HCT116 (cell line): ENCODE results near the gene GABRE. TPM values are rescaled to one million over a fixed set of nuclear protein-coding genes. Genes with fewer than 3 reads are reported as not detected.

ENCODE experiments used
- ATAC-seq: fragments of 200-7000 bp; cut with Tn5 transposase; 2 replicates; pipeline ENCODE4 v1.9.1; 2020; ENCODE audit warnings: mild to moderate bottlenecking, moderate library complexity
- BruUV-seq: library from RNA; stranded (reverse); fragments of 400-500 nt; replicated peaks from 2 replicates; lab custom pipeline; 2021; lab: Mats Ljungman, UMichigan
- CTCF ChIA-PET: fragments of 300-600 bp; sonication (Branson Sonifier 250); formaldehyde crosslinking; loops from one replicate; lab custom pipeline; 2021; ENCODE audit warnings: antibody characterized with exemption; lab: Charles Lee
- POLR2A ChIA-PET: fragments of 300-600, 350-600 bp; sonication (Branson Sonifier 250); formaldehyde crosslinking; loops from one replicate; lab custom pipeline; 2021; ENCODE audit warnings: antibody characterized with exemption; lab: Charles Lee
- RAD21 ChIA-PET, 2 experiments: fragments of 300-600 bp; sonication (Branson Sonifier 250); formaldehyde crosslinking; loops; one replicate each; lab custom pipeline; 2023; ENCODE audit warnings: low total read pairs in 2 of 2; ENCODE audit not compliant: uncharacterized antibody in 2 of 2, unreplicated experiment in 2 of 2, low non-redundant PET in 1 of 2; lab: Charles Lee
- DNase-seq: peaks from one replicate; pipeline ENCODE4 v3.0.0-alpha.2; 2010; ENCODE audit warnings: low read depth, low spot score
- H2AFZ ChIP-seq: fragments of 200-600 bp; shearing (Covaris generic), sonication (generic); 2 replicates; pipeline ENCODE4 v1.6.1; 2017; ENCODE audit warnings: low read depth, mixed run types, mixed read lengths, antibody characterized with exemption, low read length; ENCODE audit not compliant: poor library complexity, severe bottlenecking
- H3K27ac ChIP-seq: 2 replicates; pipeline ENCODE4 v1.5.1; 2012; ENCODE audit warnings: low read depth, low read length
- H3K27me3 ChIP-seq: fragments of 200-600 bp; sonication (generic); 2 replicates; pipeline ENCODE4 v1.6.1; 2016; ENCODE audit warnings: mixed run types, low read length, mixed read lengths; ENCODE audit not compliant: insufficient read depth
- H3K36me3 ChIP-seq, 2 experiments: fragments of 200-500 bp in 1 of 2; fragments of 200-600 bp in 1 of 2; sonication (Bioruptor generic) in 1 of 2; sonication (generic) in 1 of 2; 2 replicates each; pipeline versions ENCODE4 v1.5.1 to v1.6.1; 2014 to 2016; ENCODE audit warnings: low read length in 2 of 2, inconsistent platforms in 1 of 2, mixed read lengths in 1 of 2, mixed run types in 1 of 2; ENCODE audit not compliant: insufficient read depth in 2 of 2, control insufficient read depth in 1 of 2
- H3K4me1 ChIP-seq, 2 experiments: fragments of 200-600 bp in 1 of 2; sonication (generic) in 1 of 2; 2 replicates each; pipeline versions ENCODE4 v1.5.1 to v1.6.1; 2012 to 2017; ENCODE audit warnings: low read length in 2 of 2, inconsistent platforms in 1 of 2, mild to moderate bottlenecking in 1 of 2, mixed read lengths in 1 of 2, mixed run types in 1 of 2, moderate library complexity in 1 of 2; ENCODE audit not compliant: insufficient read depth in 2 of 2, control insufficient read depth in 1 of 2
- H3K4me2 ChIP-seq: fragments of 200-600 bp; sonication (generic); 2 replicates; pipeline ENCODE4 v1.6.1; 2017; ENCODE audit warnings: mixed run types, low read length, mixed read lengths
- H3K4me3 ChIP-seq, 2 experiments: fragments of 200-600 bp in 1 of 2; sonication (generic) in 1 of 2; replicated peaks in 1 of 2; 2 replicates each; pipeline ENCODE4 v1.5.1; 2011 to 2016; ENCODE audit warnings: low read length in 2 of 2, control low read depth in 1 of 2, low read depth in 1 of 2, mild to moderate bottlenecking in 1 of 2, mixed read lengths in 1 of 2, mixed run types in 1 of 2
- H3K79me2 ChIP-seq: fragments of 200-600 bp; sonication (generic); 2 replicates; pipeline ENCODE4 v1.6.1; 2017; ENCODE audit warnings: mild to moderate bottlenecking, mixed run types, low read length, moderate library complexity, mixed read lengths; ENCODE audit not compliant: insufficient read depth
- H3K9ac ChIP-seq: fragments of 200-600 bp; sonication (generic); 2 replicates; pipeline ENCODE4 v1.6.1; 2016; ENCODE audit warnings: low read length, mixed read lengths
- H3K9me2 ChIP-seq: fragments of 200-600 bp; sonication (generic), shearing (Covaris generic); 2 replicates; pipeline ENCODE4 v1.6.1; 2017; ENCODE audit warnings: mixed run types, mild to moderate bottlenecking, moderate library complexity; ENCODE audit not compliant: insufficient read depth
- H3K9me3 ChIP-seq, 2 experiments: fragments of 200-500 bp in 1 of 2; fragments of 200-600 bp in 1 of 2; sonication (Bioruptor generic) in 1 of 2; sonication (generic) in 1 of 2; 2 replicates each; pipeline ENCODE4 v1.6.1; 2014 to 2017; ENCODE audit warnings: low read length in 2 of 2, mixed read lengths in 2 of 2, inconsistent platforms in 1 of 2, low read depth in 1 of 2, mild to moderate bottlenecking in 1 of 2, mixed run types in 1 of 2, moderate library complexity in 1 of 2; ENCODE audit not compliant: control insufficient read depth in 1 of 2, insufficient read depth in 1 of 2
- H4K20me1 ChIP-seq: fragments of 200-600 bp; sonication (generic), shearing (Covaris generic); 2 replicates; pipeline ENCODE4 v1.6.1; 2017; ENCODE audit warnings: mixed run types, mild to moderate bottlenecking, moderate library complexity; ENCODE audit not compliant: insufficient read depth
- ATF3 ChIP-seq: IDR thresholded peaks from 2 replicates; pipeline ENCODE4 v1.6.1; 2012
- EGR1 ChIP-seq: IDR thresholded peaks from 2 replicates; pipeline ENCODE4 v1.6.1; 2012; ENCODE audit warnings: low read depth
- ELF1 ChIP-seq: IDR thresholded peaks from 2 replicates; pipeline ENCODE4 v1.6.1; 2012; ENCODE audit warnings: low read depth, borderline replicate concordance
- EZH2 ChIP-seq: fragments of 200-600 bp; sonication (generic); IDR thresholded peaks from 2 replicates; pipeline ENCODE4 v1.6.1; 2017; ENCODE audit warnings: antibody characterized with exemption, mixed run types
- FOSL1 ChIP-seq: IDR thresholded peaks from 2 replicates; pipeline ENCODE4 v1.6.1; 2012; ENCODE audit warnings: low read depth
- JUND ChIP-seq: IDR thresholded peaks from 2 replicates; pipeline ENCODE4 v1.6.1; 2012
- POLR2AphosphoS5 ChIP-seq: IDR thresholded peaks from 2 replicates; pipeline ENCODE4 v1.6.1; 2011; ENCODE audit warnings: mild to moderate bottlenecking, low read depth, low read length, moderate library complexity
- RAD21 ChIP-seq: IDR thresholded peaks from 2 replicates; pipeline ENCODE4 v1.6.1; 2012; ENCODE audit warnings: low read depth, mild to moderate bottlenecking
- REST ChIP-seq: IDR thresholded peaks from 2 replicates; pipeline ENCODE4 v1.6.1; 2012; ENCODE audit warnings: low read depth
- SIN3A ChIP-seq: IDR thresholded peaks from 2 replicates; pipeline ENCODE4 v1.6.1; 2012; ENCODE audit warnings: low read depth
- SP1 ChIP-seq: IDR thresholded peaks from 2 replicates; pipeline ENCODE4 v1.6.1; 2012; ENCODE audit warnings: low read depth
- SRF ChIP-seq: IDR thresholded peaks from 2 replicates; pipeline ENCODE4 v1.6.1; 2012; ENCODE audit warnings: low read depth
- TCF7L2 ChIP-seq: IDR thresholded peaks from 2 replicates; pipeline ENCODE4 v1.7.0; 2011; ENCODE audit warnings: borderline replicate concordance, inconsistent platforms; ENCODE audit not compliant: insufficient read depth, insufficient read length; ENCODE audit errors: extremely low read depth
- ZBTB33 ChIP-seq: IDR thresholded peaks from 2 replicates; pipeline ENCODE4 v1.6.1; 2011; ENCODE audit warnings: mild to moderate bottlenecking, low read length, moderate library complexity; ENCODE audit not compliant: insufficient replicate concordance; ENCODE audit errors: extremely low read depth
- ZFX ChIP-seq: fragments of 450-650 bp; IDR thresholded peaks from 2 replicates; pipeline ENCODE4 v1.6.1; 2017
- ZNF274 ChIP-seq: fragments of 200-500 bp; sonication (Bioruptor generic); IDR thresholded peaks from 2 replicates; pipeline ENCODE4 v1.6.1; 2014; ENCODE audit warnings: mild to moderate bottlenecking, low read depth, low read length, inconsistent platforms
- intact Hi-C: fragments of 100-400 bp; cut with micrococcal nuclease; formaldehyde crosslinking; loops from 2 replicates; pipeline ENCODE4 v1.10.0; 2022
- total RNA-seq: library from RNA; stranded (reverse); gene quantifications from one replicate; pipeline ENCODE4 v1.2.1, GENCODE V29; 2021; ENCODE audit not compliant: unreplicated experiment
- TF ChIP-seq, protein P1 (sequence below): IDR thresholded peaks from 2 replicates; pipeline ENCODE4 v1.6.1; 2012

The GABRE gene
- total RNA-seq, 1 experiment from 2014 or later = 3.9 TPM

DNA sequence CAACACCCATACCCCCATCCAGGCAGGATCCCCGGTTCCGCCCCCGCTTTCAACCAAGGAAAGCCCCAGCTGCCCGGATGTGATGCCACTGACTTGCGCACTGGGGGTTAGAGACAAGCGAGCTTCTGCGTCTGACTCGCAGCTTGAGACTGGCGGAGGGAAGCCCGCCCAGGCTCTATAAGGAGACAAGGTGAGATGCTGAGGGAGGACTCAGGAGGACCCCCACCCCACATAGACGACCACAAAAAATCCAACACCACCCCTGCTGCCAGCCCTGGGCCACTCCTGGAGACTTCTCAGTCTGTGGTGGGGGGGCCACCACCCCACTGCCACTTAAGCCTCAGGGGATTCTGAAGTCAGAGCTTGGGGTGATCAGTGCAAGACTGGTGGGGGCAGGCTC lies 61.7 kb downstream of the GABRE start, which contains the start of gene MAGEA4:
MAGEA4 (plus strand) TSS at position 110 of the 400 bp plus-strand sequence. CDS start 10,776 bp downstream, outside the sequence.
- Histone ChIP-seq H3K79me2 (no peaks in the 10 kb centered on the region), H3K9me2 (no peaks in the 10 kb centered on the region), H2AFZ (no peak within 1 kb of the TSS), H3K36me3 (no peaks in the 10 kb centered on the region), H3K27ac (no peak within 1 kb of the TSS), H4K20me1 (no peaks in the 10 kb centered on the region), H3K4me1 (no peaks in the 10 kb centered on the region), H3K9me3 (no peaks in the 10 kb centered on the region), H3K9ac (no peak within 1 kb of the TSS), H3K4me3 (no peak within 1 kb of the TSS), H3K4me2 (no peak within 1 kb of the TSS), H3K27me3 (no peaks in the 10 kb centered on the region)
- RAD21 ChIA-PET = interaction anchor here in 1 of 2 experiments (0.7 kb wide), 1 partner anchor 155 kb away, joined by 3 read pairs; no protein-coding TSS in a partner anchor
- intact Hi-C loops = no loop called here
- DNase-seq = no peak
- no peak for TF ChIP-seq FOSL1
- POLR2A ChIA-PET = no interaction called here
- no peak for ATAC-seq
- CTCF ChIA-PET = no interaction called here
- no TSS peak for BruUV-seq

GRCh38 chrX:151912221-151912620 lies 62.3 kb downstream of the GABRE start:
- no peaks in the 10 kb centered on the region for H3K9me3 ChIP-seq
- ChIA-PET RAD21 (no interaction called here), POLR2A (no interaction called here), CTCF (no interaction called here)
- DNase-seq (no peak), ATAC-seq (no peak)
- no peaks in the 10 kb centered on the region for H4K20me1 ChIP-seq
- H3K36me3 ChIP-seq = no peaks in the 10 kb centered on the region
- no peak overlapping the region for H3K27ac ChIP-seq
- H3K27me3 ChIP-seq = no peaks in the 10 kb centered on the region
- BruUV-seq = no TSS peak
- no peak overlapping the region for H3K4me2 ChIP-seq
- intact Hi-C loops = no loop called here
- no peak overlapping the region for H3K4me3 ChIP-seq
- no peaks in the 10 kb centered on the region for H3K79me2 ChIP-seq
- H2AFZ ChIP-seq = no peak overlapping the region
- H3K4me1 ChIP-seq = no peaks in the 10 kb centered on the region
- no peaks in the 10 kb centered on the region for H3K9me2 ChIP-seq
- no peak overlapping the region for H3K9ac ChIP-seq
- TF ChIP-seq ELF1 = no peak
- no peak for TF ChIP-seq REST
- no peak for TF ChIP-seq SRF
- TF ChIP-seq SP1 = no peak
- TF ChIP-seq RAD21 = no peak
- TF ChIP-seq ATF3 = no peak
- TF ChIP-seq TCF7L2 = no peak
- no peak for TF ChIP-seq POLR2AphosphoS5
- TF ChIP-seq, protein P1, sequence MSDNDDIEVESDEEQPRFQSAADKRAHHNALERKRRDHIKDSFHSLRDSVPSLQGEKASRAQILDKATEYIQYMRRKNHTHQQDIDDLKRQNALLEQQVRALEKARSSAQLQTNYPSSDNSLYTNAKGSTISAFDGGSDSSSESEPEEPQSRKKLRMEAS = no peak
- no peak for TF ChIP-seq SIN3A
- TF ChIP-seq EGR1 = no peak
- no peak for TF ChIP-seq EZH2
- no peak for TF ChIP-seq JUND
- TF ChIP-seq ZFX = no peak
- no peak for TF ChIP-seq ZNF274
- TF ChIP-seq ZBTB33 = no peak
